Activated naive CD8-positive, alpha-beta T cell treated with anti-CD3 and anti-CD28 coated beads, Interleukin-2, amount 10 ng/mL, durations not matched to agents 7 days and 5 days (primary cell): ENCODE data around the gene STON1. TPM values are rescaled to one million over a fixed set of nuclear protein-coding genes. Genes with fewer than 3 reads are reported as not detected.

Experiments used
- ATAC-seq: fragments of 150-1000 bp; cut with Tn5 transposase; one replicate; pipeline ENCODE4 v1.10.0; 2021; ENCODE audit warnings: low read depth, moderate library complexity
- POLR2A ChIA-PET: fragments of 350-600 bp; sonication (Branson Sonifier 250); formaldehyde crosslinking; loops from one replicate; lab custom pipeline; 2021; ENCODE audit warnings: antibody characterized with exemption; lab: Charles Lee
- DNase-seq: peaks from one replicate; pipeline ENCODE4 v3.0.0; 2021
- H3K27ac Mint-ChIP-seq: one replicate; pipeline ENCODE4 v1.8.0; 2022; ENCODE audit warnings: mild to moderate bottlenecking, mixed read lengths
- H3K27me3 Mint-ChIP-seq: one replicate; pipeline ENCODE4 v1.8.0; 2022; ENCODE audit warnings: mild to moderate bottlenecking, moderate library complexity, mixed read lengths
- H3K36me3 Mint-ChIP-seq: one replicate; pipeline ENCODE4 v1.8.0; 2021; ENCODE audit warnings: mild to moderate bottlenecking, mixed read lengths
- H3K4me1 Mint-ChIP-seq: one replicate; pipeline ENCODE4 v1.8.0; 2021; ENCODE audit warnings: mixed read lengths
- H3K4me3 Mint-ChIP-seq: one replicate; pipeline ENCODE4 v1.8.0; 2022; ENCODE audit warnings: mild to moderate bottlenecking, moderate library complexity, mixed read lengths
- H3K9me3 Mint-ChIP-seq: one replicate; pipeline ENCODE4 v1.8.0; 2021; ENCODE audit warnings: mixed read lengths
- total RNA-seq, 2 experiments: library from RNA; stranded (reverse); gene quantifications; one replicate each; pipeline ENCODE4 v1.2.3, GENCODE V29; 2021

The STON1 gene
- 1 to 10 TPM; 2.4 to 2.7 TPM for total RNA-seq

DNA sequence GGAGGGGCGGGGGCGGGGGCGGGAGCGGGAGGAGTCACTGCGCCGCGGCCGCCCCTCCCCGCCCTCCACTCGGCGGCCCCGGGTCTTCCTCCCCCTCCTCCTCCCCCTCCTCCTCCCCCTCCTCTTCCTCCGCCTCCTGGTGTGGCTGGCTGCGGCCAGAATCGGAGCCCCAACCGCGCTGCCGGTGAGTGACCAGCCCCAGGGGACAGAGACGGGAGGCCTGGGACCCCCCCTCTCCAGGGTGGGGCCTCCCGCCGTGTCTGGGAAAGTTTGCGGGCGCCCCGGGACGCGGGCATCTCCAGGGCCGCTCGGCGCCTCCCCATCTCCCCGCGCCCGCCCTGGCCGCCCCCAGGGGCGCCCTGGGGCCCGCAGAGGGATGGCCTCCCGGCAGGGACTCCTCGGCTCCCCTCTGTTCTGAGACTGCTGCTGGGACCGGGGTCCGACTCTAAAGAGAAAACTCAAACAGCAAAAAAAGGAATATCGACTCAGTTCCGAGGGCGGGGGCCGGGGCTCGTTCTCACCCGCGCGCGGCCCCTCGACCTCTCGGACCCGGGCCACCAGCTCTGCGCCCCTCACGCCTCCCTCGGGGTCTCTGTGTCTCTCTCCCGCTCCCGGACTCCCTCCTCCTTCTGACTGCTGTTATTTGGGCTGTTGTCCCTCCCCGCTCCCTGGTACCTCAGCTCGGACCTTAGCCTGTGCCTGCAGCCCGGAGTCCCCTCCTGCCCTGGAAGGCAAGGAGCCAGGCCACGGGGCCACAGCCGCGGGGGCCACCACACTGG lies at the start of gene STON1:
TSS of gene STON1 (plus strand) at position 122 of the 779 bp plus-strand sequence. CDS start 50,480 bp downstream, outside the sequence.
- peaks cover 4% of the 10 kb centered on the region for H3K27me3 Mint-ChIP-seq
- H3K36me3 Mint-ChIP-seq, result peaks cover 7% of the 10 kb centered on the region
- peak; percentile 65 for ATAC-seq
- POLR2A ChIA-PET, result no interaction called here
- H3K27ac Mint-ChIP-seq, result no peak within 1 kb of the TSS
- DNase-seq, result peak; percentile 48
- H3K9me3 Mint-ChIP-seq, result no peaks in the 10 kb centered on the region
- H3K4me1 Mint-ChIP-seq, result peaks cover 7% of the 10 kb centered on the region
- peak within 1 kb of the TSS; percentile 91 for H3K4me3 Mint-ChIP-seq

- H3K27ac Mint-ChIP-seq, result peak overlapping the region; percentile 1
- peaks cover 33% of the 10 kb centered on the region for H3K36me3 Mint-ChIP-seq
- no peak overlapping the region for H3K4me3 Mint-ChIP-seq
- POLR2A ChIA-PET, result no interaction called here
- DNase-seq (no peak), ATAC-seq (no peak)
- H3K9me3 Mint-ChIP-seq, result no peaks in the 10 kb centered on the region
- H3K27me3 Mint-ChIP-seq, result no peaks in the 10 kb centered on the region
- peaks cover 4% of the 10 kb centered on the region for H3K4me1 Mint-ChIP-seq
Observed at GRCh38 chr2:48480526-48480925, 49.4 kb upstream of the STON1 start.

DNA sequence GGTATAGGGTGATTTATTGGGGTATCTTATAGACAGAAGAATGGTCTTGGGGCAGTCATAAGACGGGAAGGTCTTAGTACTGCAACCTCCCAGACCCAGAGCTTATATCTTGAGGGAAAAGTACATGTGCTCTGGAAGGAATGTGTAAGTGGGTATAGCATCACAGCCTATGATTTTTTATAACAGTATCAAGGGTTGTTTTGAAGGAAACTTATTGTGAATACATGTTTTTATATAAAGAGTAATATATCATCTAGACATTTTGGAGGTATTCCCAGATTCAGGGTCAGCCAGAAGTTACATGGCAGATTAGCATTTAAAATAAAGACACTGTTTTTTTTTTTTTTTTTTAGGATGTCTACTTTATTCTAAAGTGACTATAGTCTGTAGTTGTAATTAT lies 47.6 kb upstream of the STON1 start:
- no peak for DNase-seq
- Mint-ChIP-seq H3K9me3 (no peaks in the 10 kb centered on the region), H3K27ac (no peak overlapping the region), H3K36me3 (peaks cover 30% of the 10 kb centered on the region), H3K4me1 (peaks cover 4% of the 10 kb centered on the region), H3K4me3 (no peak overlapping the region), H3K27me3 (no peaks in the 10 kb centered on the region)
- no peak for ATAC-seq
- POLR2A ChIA-PET, result no interaction called here

DNA sequence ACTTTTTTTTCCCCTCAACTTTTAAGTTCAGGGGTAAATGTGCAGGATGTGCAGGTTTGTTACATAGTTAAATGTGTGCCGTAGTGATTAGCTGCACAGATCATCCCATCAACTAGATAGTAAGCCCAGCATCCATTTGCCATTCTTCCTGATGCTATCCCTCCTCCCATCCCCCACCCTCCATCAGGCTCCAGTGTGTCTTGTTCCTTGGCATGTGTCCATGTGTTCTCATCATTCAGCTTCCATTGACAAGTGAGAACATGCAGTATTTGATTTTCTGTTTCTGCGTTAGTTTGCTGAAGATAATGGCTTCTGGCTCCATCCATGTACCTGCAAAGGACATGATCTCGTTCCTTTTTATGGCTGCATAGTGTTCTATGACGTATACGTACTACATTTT lies 47.2 kb upstream of the STON1 start:
- H3K27me3 Mint-ChIP-seq, result no peaks in the 10 kb centered on the region
- peaks cover 28% of the 10 kb centered on the region for H3K36me3 Mint-ChIP-seq
- DNase-seq (no peak), ATAC-seq (no peak)
- no peak overlapping the region for H3K27ac Mint-ChIP-seq
- no peak overlapping the region for H3K4me3 Mint-ChIP-seq
- peaks cover 4% of the 10 kb centered on the region for H3K4me1 Mint-ChIP-seq
- POLR2A ChIA-PET, result no interaction called here
- H3K9me3 Mint-ChIP-seq, result no peaks in the 10 kb centered on the region

- peaks cover 2% of the 10 kb centered on the region for H3K4me1 Mint-ChIP-seq
- H3K4me3 Mint-ChIP-seq, result no peak overlapping the region
- peaks cover 29% of the 10 kb centered on the region for H3K36me3 Mint-ChIP-seq
- no peak for ATAC-seq
- no peaks in the 10 kb centered on the region for H3K9me3 Mint-ChIP-seq
- H3K27me3 Mint-ChIP-seq, result no peaks in the 10 kb centered on the region
- no peak for DNase-seq
- H3K27ac Mint-ChIP-seq, result no peak overlapping the region
- POLR2A ChIA-PET, result no interaction called here
Observed at GRCh38 chr2:48483506-48483905, 46.4 kb upstream of the STON1 start.

DNA sequence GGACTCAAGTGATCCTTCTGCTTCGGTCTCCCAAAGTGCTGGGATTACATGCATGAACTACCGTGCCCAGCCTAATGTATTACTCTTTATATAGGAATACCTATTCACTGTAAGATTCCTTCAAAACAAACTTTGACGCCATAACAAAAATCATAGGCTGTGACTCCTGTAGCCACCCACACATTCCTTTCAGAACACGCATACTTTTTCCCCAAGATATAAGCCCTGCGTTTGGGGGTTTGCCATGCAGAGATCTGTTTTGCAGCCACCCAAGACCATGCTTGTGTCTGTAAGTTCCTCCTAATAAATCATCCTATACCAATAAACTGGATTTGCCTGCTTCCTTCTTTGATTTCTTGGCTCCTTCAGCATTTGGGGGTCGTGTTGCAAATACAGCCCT lies 46.0 kb upstream of the STON1 start:
- ATAC-seq, result no peak
- Mint-ChIP-seq H3K9me3 (no peaks in the 10 kb centered on the region), H3K27me3 (no peaks in the 10 kb centered on the region), H3K4me3 (no peak overlapping the region), H3K4me1 (no peaks in the 10 kb centered on the region), H3K36me3 (peaks cover 30% of the 10 kb centered on the region), H3K27ac (no peak overlapping the region)
- POLR2A ChIA-PET, result no interaction called here
- no peak for DNase-seq

DNA sequence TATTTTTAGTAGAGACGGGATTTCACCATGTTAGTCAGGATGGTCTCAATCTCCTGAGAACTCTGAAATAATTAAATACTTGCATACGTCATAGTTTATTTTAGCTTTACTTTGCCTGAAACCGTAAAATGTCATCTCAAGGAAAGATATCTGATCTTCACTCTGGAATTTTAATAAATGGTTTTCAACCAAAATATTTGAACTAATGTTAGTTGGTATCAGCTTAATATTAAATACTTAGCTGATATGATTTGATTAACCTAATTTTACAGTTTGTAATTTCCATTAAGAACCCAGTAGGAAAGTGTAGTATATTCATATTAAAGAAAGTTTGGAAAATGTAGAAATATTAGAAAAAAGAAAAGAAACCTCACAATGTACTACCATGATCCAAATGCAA lies 41.4 kb upstream of the STON1 start:
- H3K27me3 Mint-ChIP-seq, result no peaks in the 10 kb centered on the region
- ATAC-seq (no peak), DNase-seq (no peak)
- H3K4me1 Mint-ChIP-seq, result no peaks in the 10 kb centered on the region
- POLR2A ChIA-PET, result no interaction called here
- no peak overlapping the region for H3K27ac Mint-ChIP-seq
- H3K9me3 Mint-ChIP-seq, result no peaks in the 10 kb centered on the region
- peaks cover 28% of the 10 kb centered on the region for H3K36me3 Mint-ChIP-seq
- no peak overlapping the region for H3K4me3 Mint-ChIP-seq

GRCh38 chr2:48496849-48497248 lies 33.1 kb upstream of the STON1 start:
- H3K36me3 Mint-ChIP-seq, result peaks cover 33% of the 10 kb centered on the region
- POLR2A ChIA-PET, result no interaction called here
- H3K27ac Mint-ChIP-seq, result no peak overlapping the region
- no peak for DNase-seq
- no peaks in the 10 kb centered on the region for H3K9me3 Mint-ChIP-seq
- H3K27me3 Mint-ChIP-seq, result no peaks in the 10 kb centered on the region
- no peak overlapping the region for H3K4me3 Mint-ChIP-seq
- H3K4me1 Mint-ChIP-seq, result no peaks in the 10 kb centered on the region
- ATAC-seq, result no peak

DNA sequence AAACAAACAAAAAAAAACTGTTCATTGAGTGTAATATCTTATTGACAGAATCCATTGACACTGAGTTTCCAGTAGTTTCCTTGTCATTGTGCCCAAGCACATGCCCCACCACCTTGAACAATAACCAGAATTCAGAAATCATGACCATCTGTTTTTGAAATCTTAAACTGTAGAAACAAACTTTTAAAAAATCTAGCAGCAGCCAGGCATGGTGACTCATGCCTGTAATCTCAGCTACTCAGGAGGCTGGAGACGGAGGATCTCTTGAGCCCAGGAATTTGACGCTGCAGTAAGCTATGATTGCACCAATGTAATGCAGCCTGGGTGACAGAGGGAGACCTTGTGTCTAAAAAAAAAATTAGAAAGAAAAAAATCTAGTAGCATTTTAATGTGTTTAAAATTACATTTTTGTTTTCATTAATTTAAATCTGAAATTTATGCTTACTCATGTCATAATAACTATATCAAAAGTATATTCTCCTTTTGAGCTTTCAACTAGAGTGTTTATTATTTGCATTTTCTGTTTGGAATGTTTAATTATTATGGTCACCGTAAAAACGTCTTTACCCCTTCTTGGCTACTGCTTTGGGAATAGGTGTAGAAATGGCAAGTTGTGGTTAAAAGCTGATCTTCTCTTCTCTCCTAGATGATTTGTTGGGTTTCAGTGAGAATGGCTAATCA lies 25.2 kb upstream of the STON1 start:
- Mint-ChIP-seq H3K9me3 (no peaks in the 10 kb centered on the region), H3K27ac (no peak overlapping the region), H3K27me3 (no peaks in the 10 kb centered on the region), H3K4me3 (no peak overlapping the region), H3K36me3 (peaks cover 36% of the 10 kb centered on the region), H3K4me1 (peaks cover 9% of the 10 kb centered on the region)
- DNase-seq, result no peak
- no peak for ATAC-seq
- POLR2A ChIA-PET, result no interaction called here

DNA sequence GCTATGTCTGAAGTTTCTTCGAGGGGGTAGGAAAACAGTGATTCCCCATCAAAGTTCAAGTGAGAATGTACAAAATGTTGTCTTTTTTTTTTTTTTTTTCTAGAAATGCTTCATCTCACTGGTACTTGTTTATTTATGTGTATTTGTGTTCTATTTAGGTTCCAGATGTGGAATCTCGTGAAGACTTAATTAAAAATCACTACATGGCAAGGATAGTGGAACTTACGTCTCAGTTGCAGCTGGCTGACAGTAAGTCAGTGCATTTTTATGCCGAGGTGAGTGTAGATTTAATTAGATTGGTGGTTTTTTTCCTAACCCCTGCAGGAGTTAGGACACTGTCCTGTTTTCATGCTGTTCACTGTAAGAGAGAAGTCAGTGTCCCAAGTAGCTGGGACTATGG lies 22.8 kb upstream of the STON1 start:
- Mint-ChIP-seq H3K4me3 (no peak overlapping the region), H3K4me1 (peaks cover 14% of the 10 kb centered on the region), H3K27me3 (no peaks in the 10 kb centered on the region), H3K36me3 (peaks cover 42% of the 10 kb centered on the region), H3K9me3 (no peaks in the 10 kb centered on the region), H3K27ac (no peak overlapping the region)
- DNase-seq (no peak), ATAC-seq (no peak)
- POLR2A ChIA-PET, result no interaction called here

DNA sequence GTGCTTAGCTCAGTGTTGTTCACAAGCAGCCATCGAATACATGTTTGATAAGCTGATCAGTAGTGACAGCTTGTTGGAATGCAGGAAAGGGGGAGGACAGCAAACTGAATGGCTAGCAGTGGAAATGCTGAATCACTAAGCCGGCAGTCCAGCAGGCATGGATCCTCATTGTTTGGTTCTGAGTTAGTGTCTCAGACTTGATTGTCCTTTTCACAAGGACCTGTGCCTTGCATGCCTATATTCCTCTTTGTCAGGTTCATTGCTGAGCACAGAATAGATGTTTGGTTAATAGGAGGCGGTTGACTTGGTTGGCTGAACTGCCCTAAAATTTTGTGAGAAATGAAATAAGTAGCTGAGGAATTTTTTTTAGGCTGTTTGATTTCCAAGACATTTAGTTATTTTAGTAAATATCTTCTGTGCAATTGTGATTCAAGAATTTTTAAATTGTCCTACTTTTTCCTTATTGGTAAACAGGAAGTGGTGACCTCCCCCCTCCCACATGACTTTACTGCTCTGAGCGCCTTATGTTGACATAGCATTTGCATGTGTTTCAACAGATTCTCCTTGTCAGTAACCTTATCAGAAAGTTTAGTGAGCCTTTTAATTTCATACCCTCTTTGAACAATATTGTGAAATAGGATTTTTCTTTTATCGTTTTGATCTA lies 21.4 kb upstream of the STON1 start:
- Mint-ChIP-seq H3K4me1 (peaks cover 16% of the 10 kb centered on the region), H3K36me3 (peaks cover 45% of the 10 kb centered on the region)

GRCh38 chr2:48510329-48510728 lies 19.6 kb upstream of the STON1 start:
- H3K9me3 Mint-ChIP-seq, result no peaks in the 10 kb centered on the region
- no peak overlapping the region for H3K27ac Mint-ChIP-seq
- no peak overlapping the region for H3K4me3 Mint-ChIP-seq
- no peak for ATAC-seq
- DNase-seq, result no peak
- peaks cover 46% of the 10 kb centered on the region for H3K36me3 Mint-ChIP-seq
- H3K4me1 Mint-ChIP-seq, result peaks cover 16% of the 10 kb centered on the region
- no peaks in the 10 kb centered on the region for H3K27me3 Mint-ChIP-seq
- POLR2A ChIA-PET, result no interaction called here

More for the DNA sequence above, 21.4 kb upstream of the STON1 start:
- ATAC-seq (no peak), DNase-seq (no peak)
- H3K9me3 Mint-ChIP-seq, result no peaks in the 10 kb centered on the region
- H3K4me3 Mint-ChIP-seq, result no peak overlapping the region
- H3K27ac Mint-ChIP-seq, result peak overlapping the region; percentile 30
- POLR2A ChIA-PET, result no interaction called here
- no peaks in the 10 kb centered on the region for H3K27me3 Mint-ChIP-seq

- Mint-ChIP-seq H3K4me3 (no peak overlapping the region), H3K36me3 (peaks cover 47% of the 10 kb centered on the region), H3K4me1 (peaks cover 16% of the 10 kb centered on the region), H3K9me3 (no peaks in the 10 kb centered on the region), H3K27ac (no peak overlapping the region), H3K27me3 (no peaks in the 10 kb centered on the region)
- POLR2A ChIA-PET, result no interaction called here
- ATAC-seq (no peak), DNase-seq (no peak)
Observed at GRCh38 chr2:48511849-48512470, 18.0 kb upstream of the STON1 start.
